Caco-2 (cell line): ENCODE measurements around the gene LRP1B. TPM values are rescaled to one million over a fixed set of nuclear protein-coding genes. Genes with fewer than 3 reads are reported as not detected.

Experiments
- BruUV-seq: library from RNA; stranded (reverse); fragments of 400-500 nt; replicated peaks from 2 replicates; lab custom pipeline; 2021; lab: Mats Ljungman, UMichigan
- CTCF ChIA-PET: fragments of 300-600 bp; sonication (Branson Sonifier 250); formaldehyde crosslinking; loops from one replicate; lab custom pipeline; 2022; ENCODE audit warnings: antibody characterized with exemption; lab: Charles Lee
- POLR2A ChIA-PET: fragments of 300-600 bp; sonication (Branson Sonifier 250); formaldehyde crosslinking; loops from one replicate; lab custom pipeline; 2022; ENCODE audit warnings: antibody characterized with exemption; lab: Charles Lee
- DNase-seq, 2 experiments: peaks; one replicate each; pipeline versions ENCODE4 v3.0.0 to v3.0.0-alpha.2; 2020 to 2022
- H3K27me3 ChIP-seq: replicated peaks from 2 replicates; pipeline ENCODE4 v1.6.0; 2011; ENCODE audit warnings: low read length; ENCODE audit not compliant: control insufficient read depth, insufficient read depth
- H3K36me3 ChIP-seq: 2 replicates; pipeline ENCODE4 v1.5.1; 2011; ENCODE audit warnings: low read length; ENCODE audit not compliant: control insufficient read depth, insufficient read depth
- H3K4me1 ChIP-seq: fragments of 250-450 bp; sonication (Bioruptor Pico); 2 replicates; pipeline ENCODE4 v1.5.1; 2020; ENCODE audit warnings: mild to moderate bottlenecking
- H3K4me3 ChIP-seq: 2 replicates; pipeline ENCODE4 v1.5.1; 2011; ENCODE audit warnings: low read depth, mild to moderate bottlenecking, control low read depth, low read length
- H3K9me3 ChIP-seq: fragments of 250-450 bp; sonication (Bioruptor Pico); 2 replicates; pipeline ENCODE4 v1.5.1; 2020; ENCODE audit warnings: mild to moderate bottlenecking, moderate library complexity
- H3K27ac Mint-ChIP-seq: one replicate; pipeline ENCODE4 v1.8.0; 2022; ENCODE audit warnings: mixed read lengths; ENCODE audit not compliant: unreplicated experiment
- H3K27me3 Mint-ChIP-seq: one replicate; pipeline ENCODE4 v1.8.0; 2022; ENCODE audit warnings: mixed read lengths; ENCODE audit not compliant: insufficient read depth, unreplicated experiment
- H3K36me3 Mint-ChIP-seq: one replicate; pipeline ENCODE4 v1.8.0; 2022; ENCODE audit warnings: mild to moderate bottlenecking, mixed read lengths; ENCODE audit not compliant: insufficient read depth, unreplicated experiment
- H3K4me1 Mint-ChIP-seq: one replicate; pipeline ENCODE4 v1.8.0; 2022; ENCODE audit warnings: low read depth, mixed read lengths; ENCODE audit not compliant: unreplicated experiment
- H3K4me3 Mint-ChIP-seq: one replicate; pipeline ENCODE4 v1.8.0; 2022; ENCODE audit warnings: mild to moderate bottlenecking, moderate library complexity, mixed read lengths; ENCODE audit not compliant: unreplicated experiment
- H3K9me3 Mint-ChIP-seq: one replicate; pipeline ENCODE4 v1.8.0; 2022; ENCODE audit warnings: mixed read lengths; ENCODE audit not compliant: unreplicated experiment
- intact Hi-C: fragments of 100-400 bp; cut with micrococcal nuclease; formaldehyde crosslinking; loops from one replicate; pipeline ENCODE4 v1.10.0; 2022; ENCODE audit not compliant: unreplicated experiment
- total RNA-seq: library from RNA; stranded (reverse); gene quantifications from 2 replicates; pipeline ENCODE4 v1.2.3, GENCODE V29; 2022
- TF ChIP-seq, protein P1 (sequence below), 2 experiments: fragments of 200-600 bp in 1 of 2; IDR thresholded peaks; 1 replicate in 1 of 2; 2 replicates in 1 of 2; pipeline versions ENCODE4 v1.5.1 to v1.8.0; 2011 to 2022; ENCODE audit warnings: antibody characterized with exemption in 1 of 2, control low read depth in 1 of 2, inconsistent platforms in 1 of 2, low read depth in 1 of 2, low read length in 1 of 2, mild to moderate bottlenecking in 1 of 2, moderate library complexity in 1 of 2; ENCODE audit not compliant: insufficient read depth in 1 of 2, severe bottlenecking in 1 of 2, unreplicated experiment in 1 of 2

LRP1B gene
- total RNA-seq, 1 experiment from 2014 or later, result not detected

DNA sequence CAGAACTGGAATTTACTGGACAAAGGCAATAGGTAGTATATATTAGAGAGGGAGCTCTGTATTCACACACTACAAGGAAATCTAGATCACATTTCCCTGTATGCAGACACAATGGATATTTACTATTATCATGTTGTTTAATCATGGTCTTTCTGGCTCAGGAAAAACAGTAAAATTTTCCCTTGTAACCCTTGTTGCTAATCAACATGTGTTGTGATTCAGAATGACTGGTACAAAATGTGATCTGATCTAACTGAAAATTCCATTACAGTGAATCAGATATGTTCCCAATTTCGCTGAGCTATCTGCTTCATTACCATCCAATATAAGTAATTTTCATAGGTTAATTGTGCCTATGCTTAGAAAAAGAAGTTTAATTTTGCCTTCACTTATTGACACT is 1109.7 kb downstream of the LRP1B start:
- no peaks in the 10 kb centered on the region for H3K36me3 ChIP-seq
- DNase-seq, result no peak
- no peaks in the 10 kb centered on the region for H3K9me3 Mint-ChIP-seq
- no TSS peak for BruUV-seq
- H3K36me3 Mint-ChIP-seq, result no peaks in the 10 kb centered on the region
- intact Hi-C loops, result no loop called here
- no peaks in the 10 kb centered on the region for H3K4me1 ChIP-seq
- no peak overlapping the region for H3K4me3 Mint-ChIP-seq
- H3K9me3 ChIP-seq, result no peaks in the 10 kb centered on the region
- CTCF ChIA-PET, result no interaction called here
- H3K27me3 Mint-ChIP-seq, result peaks cover 3% of the 10 kb centered on the region
- no peak overlapping the region for H3K27ac Mint-ChIP-seq
- H3K27me3 ChIP-seq, result no peaks in the 10 kb centered on the region
- H3K4me1 Mint-ChIP-seq, result no peaks in the 10 kb centered on the region
- TF ChIP-seq, protein P1, sequence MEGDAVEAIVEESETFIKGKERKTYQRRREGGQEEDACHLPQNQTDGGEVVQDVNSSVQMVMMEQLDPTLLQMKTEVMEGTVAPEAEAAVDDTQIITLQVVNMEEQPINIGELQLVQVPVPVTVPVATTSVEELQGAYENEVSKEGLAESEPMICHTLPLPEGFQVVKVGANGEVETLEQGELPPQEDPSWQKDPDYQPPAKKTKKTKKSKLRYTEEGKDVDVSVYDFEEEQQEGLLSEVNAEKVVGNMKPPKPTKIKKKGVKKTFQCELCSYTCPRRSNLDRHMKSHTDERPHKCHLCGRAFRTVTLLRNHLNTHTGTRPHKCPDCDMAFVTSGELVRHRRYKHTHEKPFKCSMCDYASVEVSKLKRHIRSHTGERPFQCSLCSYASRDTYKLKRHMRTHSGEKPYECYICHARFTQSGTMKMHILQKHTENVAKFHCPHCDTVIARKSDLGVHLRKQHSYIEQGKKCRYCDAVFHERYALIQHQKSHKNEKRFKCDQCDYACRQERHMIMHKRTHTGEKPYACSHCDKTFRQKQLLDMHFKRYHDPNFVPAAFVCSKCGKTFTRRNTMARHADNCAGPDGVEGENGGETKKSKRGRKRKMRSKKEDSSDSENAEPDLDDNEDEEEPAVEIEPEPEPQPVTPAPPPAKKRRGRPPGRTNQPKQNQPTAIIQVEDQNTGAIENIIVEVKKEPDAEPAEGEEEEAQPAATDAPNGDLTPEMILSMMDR (IDR thresholded peaks at IDR 0.05; ENCODE audit: insufficient read depth in 1 of 2, low read depth in 1 of 2, low read length in 1 of 2, severe bottlenecking in 1 of 2, unreplicated experiment in 1 of 2), result no peak
- H3K4me3 ChIP-seq, result no peak overlapping the region
- POLR2A ChIA-PET, result no interaction called here

DNA sequence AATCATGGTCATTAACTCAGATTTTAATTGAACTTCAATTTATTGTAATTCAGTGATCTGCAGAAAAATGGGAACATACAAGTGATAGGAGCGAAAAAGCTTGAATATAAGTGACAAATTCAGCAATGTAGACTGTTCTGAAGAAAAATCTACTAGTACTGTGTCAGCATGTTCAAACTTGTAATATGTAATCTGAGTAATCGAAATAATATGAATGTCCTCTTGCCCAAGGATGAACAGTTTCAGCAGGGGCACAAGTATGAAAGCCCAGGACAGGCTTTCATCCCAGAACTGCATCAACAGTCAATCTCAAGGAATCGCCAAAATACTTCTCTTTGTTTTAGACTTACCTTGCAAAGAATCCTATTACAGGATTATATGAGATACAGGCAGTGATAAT is 1110.5 kb downstream of the LRP1B start:
- intact Hi-C loops, result no loop called here
- H3K9me3 ChIP-seq, result no peaks in the 10 kb centered on the region
- H3K4me3 ChIP-seq, result no peak overlapping the region
- no peaks in the 10 kb centered on the region for H3K36me3 ChIP-seq
- ChIA-PET POLR2A (no interaction called here), CTCF (no interaction called here)
- no peaks in the 10 kb centered on the region for H3K27me3 ChIP-seq
- Mint-ChIP-seq H3K9me3 (no peaks in the 10 kb centered on the region), H3K36me3 (no peaks in the 10 kb centered on the region), H3K27me3 (peaks cover 3% of the 10 kb centered on the region), H3K27ac (no peak overlapping the region), H3K4me1 (no peaks in the 10 kb centered on the region), H3K4me3 (no peak overlapping the region)
- no peak for DNase-seq
- H3K4me1 ChIP-seq, result no peaks in the 10 kb centered on the region
- TF ChIP-seq, protein P1 (IDR thresholded peaks at IDR 0.05; ENCODE audit: insufficient read depth in 1 of 2, low read depth in 1 of 2, low read length in 1 of 2, severe bottlenecking in 1 of 2, unreplicated experiment in 1 of 2), result no peak
- no TSS peak for BruUV-seq

DNA sequence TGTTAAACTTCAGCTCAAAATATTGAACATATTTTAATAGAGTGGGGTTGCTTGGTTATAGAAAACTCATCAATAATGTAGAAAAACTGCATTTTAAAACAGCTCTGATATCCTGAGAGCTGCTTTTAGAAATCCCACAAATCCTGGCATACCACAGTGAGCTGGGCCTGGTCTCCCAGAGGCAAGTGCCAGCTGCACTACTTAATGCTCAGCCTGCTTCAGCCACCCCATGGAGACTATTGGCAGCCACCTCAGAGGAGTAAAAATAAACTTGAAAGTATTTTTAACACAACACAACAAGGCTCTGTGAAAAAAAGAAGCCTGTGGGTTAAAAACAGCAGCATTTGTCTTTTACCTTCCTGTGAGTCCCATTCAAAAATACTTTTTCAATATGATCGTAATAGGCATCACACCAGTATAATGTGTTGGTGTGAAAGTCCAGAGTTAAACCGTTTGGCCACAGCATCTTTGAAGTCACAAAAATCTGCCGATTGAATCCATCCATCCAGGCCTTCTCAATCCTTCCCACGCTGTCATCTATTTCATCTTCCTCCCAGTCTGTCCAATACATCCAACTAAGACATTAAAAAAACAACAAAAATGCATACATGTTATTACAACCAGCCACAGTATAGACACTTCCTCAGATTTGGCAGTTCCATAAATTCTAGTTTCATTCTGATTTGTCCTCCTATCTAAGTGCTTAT is 1115.3 kb downstream of the LRP1B start:
- Mint-ChIP-seq H3K36me3 (no peaks in the 10 kb centered on the region), H3K9me3 (no peaks in the 10 kb centered on the region), H3K4me3 (no peak overlapping the region), H3K27me3 (peaks cover 3% of the 10 kb centered on the region), H3K4me1 (no peaks in the 10 kb centered on the region), H3K27ac (no peak overlapping the region)
- no peak overlapping the region for H3K4me3 ChIP-seq
- H3K4me1 ChIP-seq, result no peaks in the 10 kb centered on the region
- DNase-seq, result no peak
- POLR2A ChIA-PET, result no interaction called here
- CTCF ChIA-PET, result no interaction called here
- H3K27me3 ChIP-seq, result no peaks in the 10 kb centered on the region
- no peaks in the 10 kb centered on the region for H3K9me3 ChIP-seq
- H3K36me3 ChIP-seq, result no peaks in the 10 kb centered on the region
- TF ChIP-seq, protein P1 (IDR thresholded peaks at IDR 0.05; ENCODE audit: insufficient read depth in 1 of 2, low read depth in 1 of 2, low read length in 1 of 2, severe bottlenecking in 1 of 2, unreplicated experiment in 1 of 2), result no peak
- intact Hi-C loops, result no loop called here
- BruUV-seq, result no TSS peak
